A549 (cell line): ENCODE results near the gene FIGN. TPM values are rescaled to one million over a fixed set of nuclear protein-coding genes. Genes with fewer than 3 reads are reported as not detected.
A peak's percentile ranks its signal among the peaks of the same experiment; 100 is the strongest.

Experiments
- CHD4 ChIP-seq: fragments of 200-600 bp; sonication (generic); IDR thresholded peaks from 2 replicates; pipeline ENCODE4 v1.6.1; 2016; ENCODE audit warnings: antibody characterized with exemption, mild to moderate bottlenecking, borderline replicate concordance
- CTCF ChIP-seq: fragments of >200 bp; sonication (Bioruptor Twin); formaldehyde crosslinking; IDR thresholded peaks from 3 replicates; pipeline ENCODE4 v1.5.1; 2016
- ELK1 ChIP-seq: fragments of 150-350 bp; IDR thresholded peaks from 2 replicates; pipeline ENCODE4 v1.6.1; 2014; ENCODE audit warnings: low read depth, mild to moderate bottlenecking, low read length
- EP300 ChIP-seq, 2 experiments: fragments of >200 bp; sonication (Bioruptor Twin); formaldehyde crosslinking; IDR thresholded peaks; 2 replicates in 1 of 2; 3 replicates in 1 of 2; pipeline ENCODE4 v1.6.1; 2016 to 2017
- ESRRA ChIP-seq: fragments of 150-350 bp; IDR thresholded peaks from 2 replicates; pipeline ENCODE4 v1.6.1; 2014; ENCODE audit warnings: mild to moderate bottlenecking, low read length, borderline replicate concordance
- FOSB ChIP-seq: fragments of 250-450 bp; sonication (Bioruptor Pico); IDR thresholded peaks from 2 replicates; pipeline ENCODE4 v1.5.0; 2020; ENCODE audit warnings: mild to moderate bottlenecking, moderate library complexity
- FOXS1 ChIP-seq: fragments of 250-450 bp; sonication (Bioruptor Pico); IDR thresholded peaks from 2 replicates; pipeline ENCODE4 v1.5.0; 2020; ENCODE audit warnings: mild to moderate bottlenecking, moderate library complexity
- GATA3 ChIP-seq: IDR thresholded peaks from 2 replicates; pipeline ENCODE4 v1.6.1; 2012; ENCODE audit warnings: borderline replicate concordance
- HDAC2 ChIP-seq: fragments of 200-600 bp; sonication (generic); IDR thresholded peaks from 2 replicates; pipeline ENCODE4 v1.6.1; 2016
- HES2 ChIP-seq: fragments of >200 bp; sonication (Bioruptor Twin); formaldehyde crosslinking; IDR thresholded peaks from 2 replicates; pipeline ENCODE4 v1.6.1; 2016
- HEYL ChIP-seq: fragments of 250-450 bp; sonication (Bioruptor Pico); IDR thresholded peaks from 2 replicates; pipeline ENCODE4 v1.8.0; 2021; ENCODE audit warnings: mild to moderate bottlenecking, moderate library complexity
- HOXA7 ChIP-seq: fragments of 250-450 bp; sonication (Bioruptor Pico); IDR thresholded peaks from 2 replicates; pipeline ENCODE4 v1.5.0; 2020; ENCODE audit warnings: mild to moderate bottlenecking, moderate library complexity
- HOXB5 ChIP-seq: fragments of 250-450 bp; sonication (Bioruptor Pico); IDR thresholded peaks from 2 replicates; pipeline ENCODE4 v1.5.0; 2020; ENCODE audit warnings: mild to moderate bottlenecking, moderate library complexity
- JUN ChIP-seq, 2 experiments: fragments of >200 bp; sonication (Bioruptor Twin); formaldehyde crosslinking; IDR thresholded peaks; 2 replicates in 1 of 2; 3 replicates in 1 of 2; pipeline ENCODE4 v1.6.1; 2016 to 2017
- KDM1A ChIP-seq: fragments of 200-600 bp; sonication (generic); IDR thresholded peaks from 2 replicates; pipeline ENCODE4 v1.6.1; 2016; ENCODE audit warnings: low read depth, mild to moderate bottlenecking
- KDM5A ChIP-seq: fragments of 200-600 bp; sonication (generic); IDR thresholded peaks from 2 replicates; pipeline ENCODE4 v1.6.1; 2016; ENCODE audit warnings: antibody characterized with exemption, mild to moderate bottlenecking
- MAFK ChIP-seq: fragments of 450-650 bp; IDR thresholded peaks from 2 replicates; pipeline ENCODE4 v1.6.1; 2014; ENCODE audit not compliant: partially characterized antibody
- MYC ChIP-seq: IDR thresholded peaks from 2 replicates; pipeline ENCODE4 v1.6.1; 2012; ENCODE audit warnings: mild to moderate bottlenecking, inconsistent platforms, low read length, improper control_type of control experiment, borderline replicate concordance
- NFE2L2 ChIP-seq: fragments of 150-350 bp; conservative IDR thresholded peaks from 2 replicates; pipeline ENCODE4 v1.6.1; 2014; ENCODE audit warnings: low read length
- NR3C1 ChIP-seq: fragments of >200 bp; sonication (Bioruptor Twin); formaldehyde crosslinking; IDR thresholded peaks from 3 replicates; pipeline ENCODE4 v1.6.1; 2017
- PBX3 ChIP-seq: IDR thresholded peaks from 2 replicates; pipeline ENCODE4 v1.6.1; 2012
- POLR2A ChIP-seq: IDR thresholded peaks from 2 replicates; pipeline ENCODE4 v1.6.1; 2012; ENCODE audit warnings: mild to moderate bottlenecking, low read length
- RARB ChIP-seq: fragments of 250-450 bp; sonication (Bioruptor Pico); IDR thresholded peaks from 2 replicates; pipeline ENCODE4 v1.8.0; 2021; ENCODE audit warnings: mild to moderate bottlenecking, moderate library complexity
- REST ChIP-seq: fragments of 200-600 bp; sonication (generic); IDR thresholded peaks from 2 replicates; pipeline ENCODE4 v1.6.1; 2016; ENCODE audit warnings: antibody characterized with exemption, mild to moderate bottlenecking, moderate library complexity
- RNF2 ChIP-seq: fragments of 200-600 bp; sonication (generic); IDR thresholded peaks from 2 replicates; pipeline ENCODE4 v1.6.1; 2016; ENCODE audit warnings: low read depth, mild to moderate bottlenecking, antibody characterized with exemption, moderate library complexity, borderline replicate concordance
- SMC3 ChIP-seq: fragments of >200 bp; sonication (Bioruptor Twin); formaldehyde crosslinking; IDR thresholded peaks from 3 replicates; pipeline ENCODE4 v1.6.1; 2018; ENCODE audit warnings: inconsistent platforms
- SREBF2 ChIP-seq: fragments of 450-650 bp; IDR thresholded peaks from 2 replicates; pipeline ENCODE4 v1.6.1; 2014; ENCODE audit warnings: mild to moderate bottlenecking, moderate library complexity
- TFCP2L1 ChIP-seq: fragments of 250-450 bp; sonication (Bioruptor Pico); IDR thresholded peaks from 2 replicates; pipeline ENCODE4 v1.5.0; 2021; ENCODE audit warnings: mild to moderate bottlenecking
- ZNF302 ChIP-seq: fragments of 250-450 bp; sonication (Bioruptor Pico); IDR thresholded peaks from 2 replicates; pipeline ENCODE4 v1.9.0; 2021; ENCODE audit warnings: inconsistent platforms, mild to moderate bottlenecking, moderate library complexity
- ZSCAN20 ChIP-seq: fragments of 250-450 bp; sonication (Bioruptor Pico); IDR thresholded peaks from 2 replicates; pipeline ENCODE4 v1.8.0; 2022; ENCODE audit warnings: mild to moderate bottlenecking, moderate library complexity
- polyA plus RNA-seq, 4 experiments: library from polyadenylated mRNA; depleted of rRNA in 3 of 4; stranded (reverse); fragments of >200 nt; fragmentation: RNase III in 1 of 4; extraction: RNeasy Plus Mini Kit Qiagen cat#74134 plus additional on column Dnase treatment in 1 of 4; gene quantifications; 2 replicates in 3 of 4; 3 replicates in 1 of 4; pipeline ENCODE4 v1.2.3, GENCODE V29; 2011 to 2017

Gene FIGN
- polyA plus RNA-seq, 2 of the 4 experiments (the other 2 are of a cell fraction), result 1.9 to 3.8 TPM

- TF ChIP-seq HES2 (no peak), MAFK (no peak), CTCF (no peak), KDM1A (no peak), HOXA7 (CRISPR knock-in tag) (no peak), EP300 (IDR thresholded peaks at IDR 0.05) (peak; percentile 65 to 81; a peak in 3 of 5 replicates), POLR2A (no peak), TFCP2L1 (no peak), RARB (CRISPR knock-in tag) (no peak), JUN (IDR thresholded peaks at IDR 0.05) (peak; percentile 78 to 83; a peak in 4 of 5 replicates), CHD4 (no peak), NFE2L2 (no peak), MYC (no peak), ZNF302 (CRISPR knock-in tag) (no peak), NR3C1 (no peak), PBX3 (no peak), FOXS1 (CRISPR knock-in tag) (no peak), ELK1 (no peak), HEYL (CRISPR knock-in tag) (no peak), ZSCAN20 (CRISPR knock-in tag) (no peak), GATA3 (peak; percentile 94), HDAC2 (no peak), REST (no peak), SREBF2 (no peak), FOSB (CRISPR knock-in tag) (no peak), RNF2 (no peak), ESRRA (no peak), SMC3 (peak; percentile 42; the same call in 2 of the 3 replicates), HOXB5 (0 out of 2 replicates have a peak, but pooled peaks have one; percentile 11), KDM5A (no peak)
Measured at GRCh38 chr2:163778045-163778781, 42.4 kb upstream of the FIGN start (continued).
